GM18951 (cell line): Measurements from ENCODE around the gene PLCL2.
"Not testable (repeated sequence)": the region's sequence is repeated elsewhere in the genome, so short reads cannot be mapped to it uniquely, and the experiment has no call there.

Source experiments
- POLR2A ChIP-seq: IDR thresholded peaks from 4 replicates; pipeline ENCODE4 v1.6.1; 2011; ENCODE audit warnings: mild to moderate bottlenecking; ENCODE audit not compliant: insufficient read length, insufficient read depth; ENCODE audit errors: extremely low read depth
- in situ Hi-C: fragments of 300-500 bp; cut with MboI; formaldehyde crosslinking; loops from one replicate; pipeline ENCODE4 v1.12.0; 2022; ENCODE audit warnings: low sequenced_read_pairs, mixed read lengths, inconsistent platforms; ENCODE audit not compliant: unreplicated experiment

The PLCL2 gene

GRCh38 chr3:17103579-17103978, 218.8 kb downstream of the PLCL2 start:
- in situ Hi-C loops: no loop called here
- TF ChIP-seq POLR2A: no peak

- in situ Hi-C loops: not testable (repeated sequence)
These were observed 222.0 kb downstream of the PLCL2 start for GRCh38 chr3:17106801-17107200.

DNA sequence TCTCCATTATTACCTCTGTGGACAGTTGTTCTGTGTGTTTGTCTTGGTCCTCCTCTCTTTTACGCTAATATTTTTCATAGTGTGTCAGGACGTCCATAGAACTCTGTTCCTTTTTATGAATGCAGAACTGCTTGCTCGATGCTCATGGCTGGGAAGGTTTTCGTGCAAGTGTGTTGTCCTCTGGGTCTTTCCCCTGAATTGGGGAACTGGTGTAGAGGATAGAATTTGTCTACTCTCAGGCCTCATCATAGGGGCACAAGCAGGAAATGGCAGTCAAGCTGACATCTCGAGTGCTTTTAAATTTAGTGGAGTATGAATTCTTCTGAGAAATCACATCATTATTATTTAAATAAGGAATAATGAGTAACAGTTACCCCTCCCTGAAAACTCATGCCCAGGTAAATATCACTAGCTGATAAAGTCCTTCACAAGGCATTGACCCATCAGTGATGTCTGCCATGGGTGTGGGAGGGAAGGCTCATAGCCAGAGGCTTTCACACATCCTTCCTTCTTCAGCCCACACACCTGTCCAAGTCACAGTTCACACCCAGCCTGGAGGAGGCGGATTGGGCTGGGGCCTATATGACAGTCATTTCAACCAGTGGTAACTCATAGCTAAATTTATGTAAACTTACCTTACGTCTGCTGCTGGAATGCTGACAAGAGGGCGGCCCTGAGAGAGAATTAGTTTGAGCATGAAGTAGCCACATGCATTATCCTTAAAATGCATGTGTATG, 226.1 kb downstream of the PLCL2 start:
- TF ChIP-seq POLR2A: no peak
- in situ Hi-C loops: no loop called here

- in situ Hi-C loops: no loop called here
- no peak for TF ChIP-seq POLR2A
These were observed 226.8 kb downstream of the PLCL2 start for GRCh38 chr3:17111586-17111985.

DNA sequence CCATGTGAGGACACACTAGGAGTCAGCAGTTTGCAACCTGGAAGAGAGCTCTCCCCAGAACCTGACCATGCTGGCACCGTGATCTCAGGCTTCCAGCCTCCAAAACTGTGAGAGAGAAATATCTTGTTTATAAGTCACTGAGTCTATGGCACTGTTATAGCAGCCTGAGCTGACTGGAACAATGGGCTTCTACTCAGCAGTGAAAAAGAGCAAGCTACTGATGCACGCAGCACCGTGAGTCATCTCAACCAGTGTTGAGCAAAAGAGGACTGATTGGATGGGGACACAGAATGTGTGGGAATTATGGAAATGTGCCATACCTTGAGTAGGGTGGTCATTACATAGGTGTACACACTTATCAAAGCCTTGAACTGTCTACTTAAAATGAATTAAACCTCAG, 230.4 kb downstream of the PLCL2 start:
- in situ Hi-C loops: no loop called here
- no peak for TF ChIP-seq POLR2A

- TF ChIP-seq POLR2A: no peak
- in situ Hi-C loops: no loop called here
These were observed 231.3 kb downstream of the PLCL2 start for GRCh38 chr3:17116007-17116600.

DNA sequence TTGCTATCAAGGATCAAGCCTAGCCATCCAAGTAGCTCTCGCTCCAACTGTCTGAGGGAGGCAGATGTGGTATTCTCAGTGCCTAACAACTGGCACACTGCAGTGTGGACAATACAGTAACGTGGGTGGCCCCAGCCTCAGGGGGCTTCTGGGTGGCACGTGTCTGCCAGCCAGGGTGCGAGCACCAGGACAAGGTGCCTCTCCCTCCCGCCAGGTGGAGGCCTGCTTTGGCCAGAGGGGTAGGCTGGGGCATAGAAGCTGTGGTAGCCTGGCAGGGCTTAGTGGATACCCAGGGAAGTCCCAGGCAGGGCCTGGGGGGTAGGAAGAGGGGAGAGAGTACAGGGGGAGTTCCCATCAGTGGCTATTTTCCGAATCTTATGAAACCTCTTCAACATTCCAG, 234.0 kb downstream of the PLCL2 start:
- in situ Hi-C loops: no loop called here
- no peak for TF ChIP-seq POLR2A

GRCh38 chr3:17119201-17120072, 234.7 kb downstream of the PLCL2 start:
- TF ChIP-seq POLR2A: no peak
- in situ Hi-C loops: no loop called here

DNA sequence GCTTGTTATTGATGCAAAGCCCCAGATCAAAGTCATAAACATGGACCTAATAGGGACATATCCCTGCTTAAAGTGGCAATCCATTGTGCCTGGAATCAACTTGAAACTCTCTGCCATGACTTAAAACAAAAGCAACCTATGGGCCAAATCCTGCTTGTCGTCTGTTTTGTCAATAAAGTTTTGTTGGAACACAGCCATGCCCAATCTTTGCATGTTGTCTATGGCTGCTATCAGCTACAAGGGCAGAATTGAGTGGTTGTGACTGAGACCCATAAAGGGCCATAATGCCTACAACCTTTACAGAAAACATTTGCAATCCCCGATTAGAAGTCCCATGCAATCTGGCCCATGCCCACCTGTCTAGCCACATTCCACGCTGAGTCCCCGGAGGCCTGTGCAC, 235.4 kb downstream of the PLCL2 start:
- in situ Hi-C loops: no loop called here
- no peak for TF ChIP-seq POLR2A

GRCh38 chr3:17121336-17121735, 236.6 kb downstream of the PLCL2 start:
- in situ Hi-C loops: no loop called here
- TF ChIP-seq POLR2A: no peak

- no peak for TF ChIP-seq POLR2A
- in situ Hi-C loops: no loop called here
These were observed 238.0 kb downstream of the PLCL2 start for GRCh38 chr3:17122758-17123157.

- TF ChIP-seq POLR2A: no peak
- in situ Hi-C loops: no loop called here
These were observed 241.1 kb downstream of the PLCL2 start for GRCh38 chr3:17125738-17126442.

DNA sequence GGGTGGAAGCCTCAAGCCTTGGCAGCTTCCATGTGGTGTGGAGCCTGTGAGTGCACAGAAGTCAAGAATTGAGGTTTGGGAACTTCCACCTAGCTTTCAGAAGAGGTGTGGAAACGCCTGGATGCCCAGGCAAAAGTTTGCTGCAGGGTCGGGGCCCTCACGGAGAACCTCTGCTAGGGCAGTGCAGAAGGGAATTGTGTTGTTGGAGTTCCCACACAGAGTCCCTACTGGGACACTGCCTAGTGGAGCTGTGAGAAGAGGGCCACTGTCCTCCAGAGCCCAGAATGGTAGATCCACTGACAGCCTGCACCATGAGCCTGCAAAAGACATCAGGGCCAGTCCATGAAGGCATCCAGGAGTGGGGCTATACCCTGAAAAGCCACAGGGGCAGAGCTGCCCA, 243.9 kb downstream of the PLCL2 start:
- in situ Hi-C loops: not testable (repeated sequence)
